HL-60 (cell line): ENCODE data around the gene ZNF10.

Experiments
- DNase-seq, 2 experiments: peaks; one replicate each; pipeline ENCODE4 v3.0.0-alpha.2; 2010 to 2020; ENCODE audit warnings: low read depth in 1 of 2, low spot score in 1 of 2
- H3K27ac ChIP-seq: fragments of 250-450 bp; sonication (Bioruptor Pico); replicated peaks from 2 replicates; pipeline ENCODE4 v1.5.1; 2020; ENCODE audit warnings: mild to moderate bottlenecking, moderate library complexity
- H3K27me3 ChIP-seq: fragments of 250-450 bp; sonication (Bioruptor Pico); 2 replicates; pipeline ENCODE4 v1.5.1; 2021; ENCODE audit warnings: mild to moderate bottlenecking, moderate library complexity; ENCODE audit not compliant: insufficient read depth, poor library complexity, severe bottlenecking
- H3K4me3 ChIP-seq: replicated peaks from 2 replicates; pipeline ENCODE4 v1.5.1; 2011; ENCODE audit warnings: mild to moderate bottlenecking, control low read depth, low read length; ENCODE audit not compliant: insufficient read depth
- GABPA ChIP-seq: IDR thresholded peaks from 2 replicates; pipeline ENCODE4 v1.6.1; 2012; ENCODE audit warnings: low read depth
- POLR2AphosphoS5 ChIP-seq: IDR thresholded peaks from 2 replicates; pipeline ENCODE4 v1.6.1; 2012; ENCODE audit warnings: low read depth
- SPI1 ChIP-seq: IDR thresholded peaks from 2 replicates; pipeline ENCODE4 v1.6.1; 2012; ENCODE audit warnings: low read depth, mild to moderate bottlenecking, borderline replicate concordance
- TF ChIP-seq, protein P1 (sequence below): IDR thresholded peaks from one replicate; pipeline ENCODE4 v1.5.1; 2011; ENCODE audit warnings: low read length, control low read depth, inconsistent platforms; ENCODE audit not compliant: insufficient read depth
- TF ChIP-seq, protein P2 (sequence below): IDR thresholded peaks from 2 replicates; pipeline ENCODE4 v1.6.1; 2012; ENCODE audit warnings: low read depth; ENCODE audit not compliant: insufficient replicate concordance

Gene ZNF10

DNA sequence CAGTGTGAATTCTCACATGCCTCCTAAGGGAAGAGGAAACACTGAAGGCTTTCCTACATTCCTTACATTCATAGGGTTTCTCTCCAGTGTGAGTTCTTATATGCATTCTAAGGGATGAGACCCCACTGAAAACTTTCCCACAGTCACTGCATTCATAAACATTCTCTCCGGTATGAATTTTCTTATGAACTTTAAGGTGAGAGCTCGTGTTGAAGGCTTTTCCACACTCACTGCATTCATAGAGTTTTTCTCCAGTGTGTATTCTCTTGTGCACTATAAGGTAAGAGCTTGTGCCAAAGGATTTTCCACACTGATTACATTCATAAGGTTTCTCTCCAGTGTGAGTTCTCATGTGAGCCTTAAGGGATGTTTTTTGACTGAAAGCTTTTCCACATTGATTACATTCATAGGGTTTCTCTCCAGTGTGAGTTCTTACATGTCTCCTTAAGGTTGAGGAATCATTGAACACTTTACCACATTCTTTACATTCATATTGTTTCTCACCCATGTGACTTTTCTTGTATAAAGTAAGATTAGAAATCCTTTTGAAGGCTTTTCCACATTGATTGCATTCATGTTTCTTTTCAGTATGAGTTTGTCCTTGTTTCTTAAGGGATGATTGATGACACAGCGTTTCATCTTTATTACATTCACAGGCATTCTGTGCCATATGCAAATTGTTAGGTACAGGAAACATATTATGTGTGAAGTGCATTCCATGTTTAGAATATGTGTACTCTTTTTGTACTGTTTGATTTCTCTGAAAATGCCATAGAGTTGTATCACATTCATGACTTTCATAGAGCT, 9.8 kb upstream of the ZNF10 start:
- DNase-seq: no peak
- H3K27ac ChIP-seq: no peak overlapping the region
- H3K4me3 ChIP-seq: no peak overlapping the region
- no peak for TF ChIP-seq GABPA
- TF ChIP-seq, protein P1, sequence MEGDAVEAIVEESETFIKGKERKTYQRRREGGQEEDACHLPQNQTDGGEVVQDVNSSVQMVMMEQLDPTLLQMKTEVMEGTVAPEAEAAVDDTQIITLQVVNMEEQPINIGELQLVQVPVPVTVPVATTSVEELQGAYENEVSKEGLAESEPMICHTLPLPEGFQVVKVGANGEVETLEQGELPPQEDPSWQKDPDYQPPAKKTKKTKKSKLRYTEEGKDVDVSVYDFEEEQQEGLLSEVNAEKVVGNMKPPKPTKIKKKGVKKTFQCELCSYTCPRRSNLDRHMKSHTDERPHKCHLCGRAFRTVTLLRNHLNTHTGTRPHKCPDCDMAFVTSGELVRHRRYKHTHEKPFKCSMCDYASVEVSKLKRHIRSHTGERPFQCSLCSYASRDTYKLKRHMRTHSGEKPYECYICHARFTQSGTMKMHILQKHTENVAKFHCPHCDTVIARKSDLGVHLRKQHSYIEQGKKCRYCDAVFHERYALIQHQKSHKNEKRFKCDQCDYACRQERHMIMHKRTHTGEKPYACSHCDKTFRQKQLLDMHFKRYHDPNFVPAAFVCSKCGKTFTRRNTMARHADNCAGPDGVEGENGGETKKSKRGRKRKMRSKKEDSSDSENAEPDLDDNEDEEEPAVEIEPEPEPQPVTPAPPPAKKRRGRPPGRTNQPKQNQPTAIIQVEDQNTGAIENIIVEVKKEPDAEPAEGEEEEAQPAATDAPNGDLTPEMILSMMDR: no peak
- no peak for TF ChIP-seq POLR2AphosphoS5
- TF ChIP-seq, protein P2, sequence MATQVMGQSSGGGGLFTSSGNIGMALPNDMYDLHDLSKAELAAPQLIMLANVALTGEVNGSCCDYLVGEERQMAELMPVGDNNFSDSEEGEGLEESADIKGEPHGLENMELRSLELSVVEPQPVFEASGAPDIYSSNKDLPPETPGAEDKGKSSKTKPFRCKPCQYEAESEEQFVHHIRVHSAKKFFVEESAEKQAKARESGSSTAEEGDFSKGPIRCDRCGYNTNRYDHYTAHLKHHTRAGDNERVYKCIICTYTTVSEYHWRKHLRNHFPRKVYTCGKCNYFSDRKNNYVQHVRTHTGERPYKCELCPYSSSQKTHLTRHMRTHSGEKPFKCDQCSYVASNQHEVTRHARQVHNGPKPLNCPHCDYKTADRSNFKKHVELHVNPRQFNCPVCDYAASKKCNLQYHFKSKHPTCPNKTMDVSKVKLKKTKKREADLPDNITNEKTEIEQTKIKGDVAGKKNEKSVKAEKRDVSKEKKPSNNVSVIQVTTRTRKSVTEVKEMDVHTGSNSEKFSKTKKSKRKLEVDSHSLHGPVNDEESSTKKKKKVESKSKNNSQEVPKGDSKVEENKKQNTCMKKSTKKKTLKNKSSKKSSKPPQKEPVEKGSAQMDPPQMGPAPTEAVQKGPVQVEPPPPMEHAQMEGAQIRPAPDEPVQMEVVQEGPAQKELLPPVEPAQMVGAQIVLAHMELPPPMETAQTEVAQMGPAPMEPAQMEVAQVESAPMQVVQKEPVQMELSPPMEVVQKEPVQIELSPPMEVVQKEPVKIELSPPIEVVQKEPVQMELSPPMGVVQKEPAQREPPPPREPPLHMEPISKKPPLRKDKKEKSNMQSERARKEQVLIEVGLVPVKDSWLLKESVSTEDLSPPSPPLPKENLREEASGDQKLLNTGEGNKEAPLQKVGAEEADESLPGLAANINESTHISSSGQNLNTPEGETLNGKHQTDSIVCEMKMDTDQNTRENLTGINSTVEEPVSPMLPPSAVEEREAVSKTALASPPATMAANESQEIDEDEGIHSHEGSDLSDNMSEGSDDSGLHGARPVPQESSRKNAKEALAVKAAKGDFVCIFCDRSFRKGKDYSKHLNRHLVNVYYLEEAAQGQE: no peak
- no peak for TF ChIP-seq SPI1
- no peaks in the 10 kb centered on the region for H3K27me3 ChIP-seq

DNA sequence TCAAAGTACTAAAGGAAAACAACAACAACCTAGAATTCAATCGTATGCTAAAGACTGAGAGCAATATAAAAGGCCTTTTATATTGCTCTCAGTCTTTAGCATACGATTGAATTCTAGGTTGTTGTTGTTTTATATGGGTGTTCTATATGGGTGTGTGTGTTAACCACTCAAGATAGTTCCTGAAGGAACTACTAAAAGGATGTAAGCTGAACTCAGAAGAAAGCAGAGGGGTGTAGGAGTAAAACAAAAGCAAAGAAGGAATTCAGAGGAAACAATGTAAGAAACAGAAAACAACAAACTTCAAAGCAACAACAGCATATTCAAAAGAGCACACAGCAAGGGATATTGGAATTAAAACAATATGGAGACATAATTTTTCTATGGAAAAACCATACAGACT, 5.8 kb upstream of the ZNF10 start:
- Histone ChIP-seq H3K27ac (no peak overlapping the region), H3K4me3 (no peak overlapping the region), H3K27me3 (no peaks in the 10 kb centered on the region)
- TF ChIP-seq, protein P2: no peak
- TF ChIP-seq GABPA: no peak
- TF ChIP-seq SPI1: no peak
- no peak for TF ChIP-seq POLR2AphosphoS5
- TF ChIP-seq, protein P1: no peak
- DNase-seq: no peak

GRCh38 chr12:133129368-133130037, 924 bp upstream of the ZNF10 start:
- Histone ChIP-seq H3K27me3 (no peaks in the 10 kb centered on the region), H3K4me3 (peak overlapping the region; percentile 97), H3K27ac (peak overlapping the region; percentile 88)
- TF ChIP-seq SPI1: no peak
- no peak for TF ChIP-seq POLR2AphosphoS5
- TF ChIP-seq, protein P2: peak; percentile 78
- no peak for TF ChIP-seq GABPA
- TF ChIP-seq, protein P1: no peak
- DNase-seq: no peak
